Keratinocyte (primary cell): Measurements from ENCODE around the gene TRMT10A. TPM values are rescaled to one million over a fixed set of nuclear protein-coding genes. Genes with fewer than 3 reads are reported as not detected.

Experiments
- DNase-seq: peaks from one replicate; pipeline ENCODE4 v3.0.0-alpha.2; 2011; ENCODE audit warnings: low read depth, missing footprints, low spot score
- FAIRE-seq: peaks from 2 replicates; lab custom pipeline; 2011; peaks lifted over from hg19 to GRCh38; lab: Jason Lieb, UNC
- H2AFZ ChIP-seq: 2 replicates; pipeline ENCODE4 v1.6.0; 2012; ENCODE audit warnings: low read length, control low read depth, inconsistent platforms; ENCODE audit not compliant: control insufficient read depth
- H3K27ac ChIP-seq: 2 replicates; pipeline ENCODE4 v1.5.1; 2011; ENCODE audit warnings: low read length; ENCODE audit not compliant: control insufficient read depth, insufficient read depth
- H3K27me3 ChIP-seq: 3 replicates; pipeline ENCODE4 v1.6.0; 2011; ENCODE audit warnings: low read length; ENCODE audit not compliant: control insufficient read depth, insufficient read depth; ENCODE audit errors: extremely low read depth
- H3K36me3 ChIP-seq, 2 experiments: 2 replicates in 1 of 2; 3 replicates in 1 of 2; pipeline ENCODE4 v1.5.1; 2011; ENCODE audit warnings: low read length in 2 of 2, mild to moderate bottlenecking in 1 of 2; ENCODE audit not compliant: control insufficient read depth in 2 of 2, insufficient read depth in 2 of 2; ENCODE audit errors: extremely low read depth in 1 of 2
- H3K4me1 ChIP-seq: 3 replicates; pipeline ENCODE4 v1.5.1; 2011; ENCODE audit warnings: low read length; ENCODE audit not compliant: control insufficient read depth, insufficient read depth; ENCODE audit errors: extremely low read depth
- H3K4me2 ChIP-seq: 3 replicates; pipeline ENCODE4 v1.6.0; 2011; ENCODE audit warnings: low read depth, low read length; ENCODE audit not compliant: control insufficient read depth, insufficient read depth; ENCODE audit errors: extremely low read depth
- H3K4me3 ChIP-seq, 3 experiments: fragments of 200-600 bp in 1 of 3; sonication (generic) in 1 of 3; 2 replicates in 2 of 3; 3 replicates in 1 of 3; pipeline ENCODE4 v1.5.1; 2011 to 2016; ENCODE audit warnings: low read length in 3 of 3, mild to moderate bottlenecking in 3 of 3, control low read depth in 2 of 3, inconsistent platforms in 1 of 3, low read depth in 1 of 3, mixed read lengths in 1 of 3, mixed run types in 1 of 3, moderate library complexity in 1 of 3; ENCODE audit not compliant: control insufficient read depth in 2 of 3, insufficient read depth in 2 of 3; ENCODE audit errors: extremely low read depth in 1 of 3
- H3K79me2 ChIP-seq: 2 replicates; pipeline ENCODE4 v1.6.0; 2012; ENCODE audit warnings: low read length; ENCODE audit not compliant: control insufficient read depth, insufficient read depth
- H3K9ac ChIP-seq: 3 replicates; pipeline ENCODE4 v1.6.0; 2011; ENCODE audit warnings: low read length; ENCODE audit not compliant: control insufficient read depth, insufficient read depth; ENCODE audit errors: extremely low read depth
- H3K9me1 ChIP-seq: 3 replicates; pipeline ENCODE4 v1.6.0; 2011; ENCODE audit warnings: low read length; ENCODE audit not compliant: control insufficient read depth, insufficient read depth; ENCODE audit errors: extremely low read depth
- H3K9me3 ChIP-seq: 2 replicates; pipeline ENCODE4 v1.5.1; 2012; ENCODE audit warnings: low read depth, low read length; ENCODE audit not compliant: control insufficient read depth
- H4K20me1 ChIP-seq: 3 replicates; pipeline ENCODE4 v1.6.0; 2011; ENCODE audit warnings: low read length; ENCODE audit not compliant: control insufficient read depth, insufficient read depth; ENCODE audit errors: extremely low read depth
- CTCF ChIP-seq, 3 experiments: IDR thresholded peaks in 1 of 3; conservative IDR thresholded peaks in 1 of 3; optimal IDR thresholded peaks in 1 of 3; 2 replicates in 2 of 3; 3 replicates in 1 of 3; pipeline versions ENCODE3 to v1.5.1; 2011; ENCODE audit warnings: low read length in 3 of 3, mild to moderate bottlenecking in 3 of 3, moderate library complexity in 2 of 3, control low read depth in 1 of 3, inconsistent platforms in 1 of 3; ENCODE audit not compliant: insufficient read depth in 2 of 3; ENCODE audit errors: extremely low read depth in 1 of 3
- EZH2 ChIP-seq: IDR thresholded peaks from one replicate; pipeline ENCODE4 v1.6.1; 2012; ENCODE audit warnings: inconsistent platforms, mild to moderate bottlenecking, low read length, moderate library complexity
- dilution Hi-C: fragments of 300-500 bp; cut with MboI; formaldehyde crosslinking; loops from one replicate; pipeline ENCODE4 v1.7.0; 2020; ENCODE audit warnings: low sequenced_read_pairs; ENCODE audit not compliant: extremely low pct_ligation_motif_present
- polyA plus RNA-seq, 5 experiments: library from polyadenylated mRNA; depleted of rRNA in 3 of 5; stranded (reverse) in 3 of 5; stranded (forward) in 1 of 5; unstranded in 1 of 5; fragments of >200 nt; gene quantifications; 1 replicate in 1 of 5; 2 replicates in 3 of 5; 3 replicates in 1 of 5; pipeline versions ENCODE4 v1.2.1 to v1.2.3, GENCODE V29; 2011 to 2012; ENCODE audit warnings: missing spikeins in 2 of 5, low read depth in 1 of 5, low replicate concordance in 1 of 5

TRMT10A gene
- polyA plus RNA-seq, 1 donor (not counting 4 experiments of a cell fraction or from before 2014, with no cell fraction given): 8.2 TPM

- Histone ChIP-seq H3K27ac (no peak overlapping the region), H3K27me3 (no peaks in the 10 kb centered on the region), H3K36me3 (no peaks in the 10 kb centered on the region), H3K9me3 (no peaks in the 10 kb centered on the region), H3K4me2 (no peak overlapping the region), H3K9ac (no peak overlapping the region), H3K4me1 (no peaks in the 10 kb centered on the region), H2AFZ (no peak overlapping the region), H3K4me3 (no peak overlapping the region), H4K20me1 (no peaks in the 10 kb centered on the region), H3K79me2 (no peaks in the 10 kb centered on the region), H3K9me1 (no peaks in the 10 kb centered on the region)
- TF ChIP-seq CTCF (optimal IDR thresholded peaks at IDR 0.05 in 1 of 3, IDR thresholded peaks at IDR 0.05 in 1 of 3, conservative IDR thresholded peaks at IDR 0.05 in 1 of 3; ENCODE audit: extremely low read depth in 1 of 3, insufficient read depth in 2 of 3, low read length in 3 of 3) (no peak), EZH2 (no peak)
- dilution Hi-C loops: no loop called here
- FAIRE-seq (no peak), DNase-seq (no peak)
These were observed 23.5 kb upstream of the TRMT10A start for GRCh38 chr4:99587309-99587708.

GRCh38 chr4:99586797-99587196 is 23.0 kb upstream of the TRMT10A start:
- no peaks in the 10 kb centered on the region for H3K79me2 ChIP-seq
- no peak overlapping the region for H3K9ac ChIP-seq
- FAIRE-seq: no peak
- H3K27me3 ChIP-seq: peaks cover 1% of the 10 kb centered on the region
- no peak overlapping the region for H3K27ac ChIP-seq
- H3K4me1 ChIP-seq: no peaks in the 10 kb centered on the region
- no peak overlapping the region for H3K4me2 ChIP-seq
- no peaks in the 10 kb centered on the region for H3K9me3 ChIP-seq
- H4K20me1 ChIP-seq: no peaks in the 10 kb centered on the region
- H2AFZ ChIP-seq: no peak overlapping the region
- no peaks in the 10 kb centered on the region for H3K9me1 ChIP-seq
- no peak for DNase-seq
- H3K4me3 ChIP-seq: no peak overlapping the region
- H3K36me3 ChIP-seq: no peaks in the 10 kb centered on the region
- no peak for TF ChIP-seq CTCF (optimal IDR thresholded peaks at IDR 0.05 in 1 of 3, IDR thresholded peaks at IDR 0.05 in 1 of 3, conservative IDR thresholded peaks at IDR 0.05 in 1 of 3; ENCODE audit: extremely low read depth in 1 of 3, insufficient read depth in 2 of 3, low read length in 3 of 3)
- no peak for TF ChIP-seq EZH2
- dilution Hi-C loops: no loop called here
